ENCODE measurements around the gene OR6M1. TPM values are rescaled to one million over a fixed set of nuclear protein-coding genes. Genes with fewer than 3 reads are reported as not detected.

OR6M1 gene
- total RNA-seq, 2 donors from 2014 or later, result not detected

DNA sequence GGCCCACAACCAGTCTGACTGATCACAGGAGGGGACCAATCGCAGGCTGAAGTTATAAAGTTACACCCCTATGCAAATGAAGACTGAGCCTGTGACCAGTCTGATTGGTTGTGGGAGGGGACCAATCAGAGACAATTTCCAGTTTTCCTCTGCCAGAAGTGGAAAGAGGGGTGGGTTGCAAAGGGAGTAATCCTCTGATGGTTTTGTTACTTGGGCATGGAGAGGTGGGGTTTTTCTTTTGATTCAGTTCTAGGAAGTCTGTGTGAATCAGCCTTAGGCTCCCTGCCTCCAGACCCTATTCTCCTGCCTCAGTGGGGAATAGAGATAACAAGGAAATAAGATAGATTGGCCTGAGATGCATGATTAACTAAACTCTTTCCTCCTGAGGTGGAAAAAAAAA, 9.9 kb downstream of the OR6M1 start:
- TF ChIP-seq, protein P1, sequence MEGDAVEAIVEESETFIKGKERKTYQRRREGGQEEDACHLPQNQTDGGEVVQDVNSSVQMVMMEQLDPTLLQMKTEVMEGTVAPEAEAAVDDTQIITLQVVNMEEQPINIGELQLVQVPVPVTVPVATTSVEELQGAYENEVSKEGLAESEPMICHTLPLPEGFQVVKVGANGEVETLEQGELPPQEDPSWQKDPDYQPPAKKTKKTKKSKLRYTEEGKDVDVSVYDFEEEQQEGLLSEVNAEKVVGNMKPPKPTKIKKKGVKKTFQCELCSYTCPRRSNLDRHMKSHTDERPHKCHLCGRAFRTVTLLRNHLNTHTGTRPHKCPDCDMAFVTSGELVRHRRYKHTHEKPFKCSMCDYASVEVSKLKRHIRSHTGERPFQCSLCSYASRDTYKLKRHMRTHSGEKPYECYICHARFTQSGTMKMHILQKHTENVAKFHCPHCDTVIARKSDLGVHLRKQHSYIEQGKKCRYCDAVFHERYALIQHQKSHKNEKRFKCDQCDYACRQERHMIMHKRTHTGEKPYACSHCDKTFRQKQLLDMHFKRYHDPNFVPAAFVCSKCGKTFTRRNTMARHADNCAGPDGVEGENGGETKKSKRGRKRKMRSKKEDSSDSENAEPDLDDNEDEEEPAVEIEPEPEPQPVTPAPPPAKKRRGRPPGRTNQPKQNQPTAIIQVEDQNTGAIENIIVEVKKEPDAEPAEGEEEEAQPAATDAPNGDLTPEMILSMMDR (IDR thresholded peaks at IDR 0.05), result no peak
- no peak for TF ChIP-seq POLR2A (IDR thresholded peaks at IDR 0.05)
- WGBS, result 87% methylated on average over 1 of the region's 1 CpG
- intact Hi-C loops (cut with DNase I), result no loop called here
- no peaks in the 10 kb centered on the region for H3K27me3 ChIP-seq (replicated peaks; ENCODE audit: insufficient read depth)
- no peak overlapping the region for H3K27ac ChIP-seq
- H3K4me3 ChIP-seq, result no peak overlapping the region
- H3K36me3 ChIP-seq, result no peaks in the 10 kb centered on the region
- DNase-seq (ENCODE audit: low spot score), result no peak
- no peaks in the 10 kb centered on the region for H3K4me1 ChIP-seq (replicated peaks)
- H3K9me3 ChIP-seq, result no peaks in the 10 kb centered on the region

DNA sequence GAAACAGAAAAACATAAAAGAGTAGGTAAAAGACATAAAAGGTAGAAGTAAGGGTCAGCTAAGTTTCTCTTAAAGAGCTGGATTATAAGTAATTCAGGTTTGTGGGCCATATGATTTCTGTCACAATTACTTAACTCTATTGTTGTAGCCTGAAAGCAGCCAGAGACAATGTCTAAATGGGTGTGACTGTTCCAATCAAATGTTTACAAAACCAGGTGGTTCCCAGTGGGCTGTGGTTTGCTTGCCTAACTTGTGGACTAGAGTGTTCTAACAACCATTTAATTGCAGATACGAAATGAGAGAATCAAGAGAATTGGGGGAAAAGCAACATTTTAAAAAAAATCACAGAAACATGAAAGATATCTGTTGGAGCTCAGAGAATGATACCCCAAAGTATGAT, 22.6 kb downstream of the OR6M1 start:
- Histone ChIP-seq H3K36me3 (no peaks in the 10 kb centered on the region), H3K9me3 (no peaks in the 10 kb centered on the region), H3K4me3 (no peak overlapping the region), H3K27ac (no peak overlapping the region), H3K4me1 (replicated peaks) (no peaks in the 10 kb centered on the region), H3K27me3 (replicated peaks; ENCODE audit: insufficient read depth) (no peaks in the 10 kb centered on the region)
- WGBS, result 52% methylated on average over 1 of the region's 1 CpG
- no peak for DNase-seq (ENCODE audit: low spot score)
- no peak for TF ChIP-seq POLR2AphosphoS5 (IDR thresholded peaks at IDR 0.05)
- TF ChIP-seq POLR2A (IDR thresholded peaks at IDR 0.05), result no peak
- TF ChIP-seq, protein P1 (IDR thresholded peaks at IDR 0.05), result no peak
- intact Hi-C loops (cut with DNase I), result no loop called here

DNA sequence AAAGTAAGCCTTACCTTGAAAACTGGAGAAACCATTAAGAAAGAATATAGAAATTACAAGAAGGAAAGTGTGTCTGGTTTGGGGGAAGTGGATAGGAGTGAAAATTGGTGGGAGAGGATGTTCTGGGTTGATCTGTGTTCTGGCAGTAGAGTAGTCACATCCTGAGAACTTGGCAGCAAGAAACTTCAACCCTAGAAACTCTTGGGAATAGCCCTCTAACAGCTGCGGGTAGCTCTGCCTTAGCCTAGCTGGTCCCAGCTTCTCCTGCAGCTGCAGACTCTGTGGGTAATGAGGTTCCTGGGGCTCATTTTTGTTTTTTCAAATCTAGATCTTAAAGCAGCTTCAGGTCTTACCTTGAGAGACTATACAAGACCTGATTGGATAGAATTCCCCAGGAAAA, 27.6 kb downstream of the OR6M1 start:
- H3K4me3 ChIP-seq, result no peak overlapping the region
- H3K27me3 ChIP-seq (replicated peaks; ENCODE audit: insufficient read depth), result no peaks in the 10 kb centered on the region
- no peaks in the 10 kb centered on the region for H3K4me1 ChIP-seq (replicated peaks)
- intact Hi-C loops (cut with DNase I), result no loop called here
- TF ChIP-seq, protein P1 (IDR thresholded peaks at IDR 0.05), result no peak
- no peak for TF ChIP-seq POLR2A (IDR thresholded peaks at IDR 0.05)
- no peak for TF ChIP-seq POLR2AphosphoS5 (IDR thresholded peaks at IDR 0.05)
- no peak for DNase-seq (ENCODE audit: low spot score)
- no peaks in the 10 kb centered on the region for H3K9me3 ChIP-seq
- WGBS, result 79% methylated on average over 1 of the region's 1 CpG
- H3K36me3 ChIP-seq, result no peaks in the 10 kb centered on the region
- H3K27ac ChIP-seq, result no peak overlapping the region

DNA sequence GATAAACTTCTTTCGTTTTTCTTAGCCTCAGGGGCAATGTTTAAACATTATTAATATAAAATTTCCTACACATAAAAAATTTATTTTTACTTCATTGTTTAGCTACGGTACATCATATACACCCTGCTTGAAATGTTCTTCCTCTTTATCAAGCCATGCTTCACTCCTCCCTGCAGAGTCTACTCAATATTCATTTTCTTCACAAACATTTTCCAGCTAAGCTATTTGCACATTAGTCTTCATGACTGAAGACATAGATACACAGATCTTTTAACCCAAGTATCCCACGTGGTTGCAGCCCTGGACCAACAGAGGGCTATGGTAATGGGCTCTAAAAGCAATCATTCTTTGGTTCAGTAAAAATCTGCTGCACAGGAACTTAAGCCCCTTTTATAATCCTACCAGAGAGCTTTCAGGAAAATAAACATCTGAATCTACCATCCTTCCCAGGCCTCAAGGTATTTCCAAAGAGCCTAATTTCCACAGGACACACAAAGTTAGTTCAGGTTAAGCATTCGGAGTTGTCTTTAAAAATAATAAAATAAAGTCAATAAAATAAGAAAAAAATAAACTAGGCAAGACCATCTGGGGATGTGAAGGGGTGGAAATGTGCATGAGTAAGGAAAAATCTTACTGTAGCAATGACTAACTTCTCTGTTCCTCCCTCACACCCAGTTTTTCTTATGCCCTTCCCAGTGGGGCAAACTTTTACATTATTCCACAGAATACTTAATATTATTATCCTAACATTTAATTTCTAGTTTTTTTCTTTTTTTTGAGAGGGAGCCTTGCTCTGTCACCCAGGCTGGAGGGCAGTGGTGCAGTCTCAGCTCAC, 30.2 kb downstream of the OR6M1 start:
- H3K9me3 ChIP-seq, result no peaks in the 10 kb centered on the region
- H3K4me3 ChIP-seq, result no peak overlapping the region
- DNase-seq (ENCODE audit: low spot score), result no peak
- 46% methylated on average over 4 of the region's 4 CpGs for WGBS
- H3K36me3 ChIP-seq, result no peaks in the 10 kb centered on the region
- no peak for TF ChIP-seq POLR2A (IDR thresholded peaks at IDR 0.05)
- TF ChIP-seq, protein P1 (IDR thresholded peaks at IDR 0.05), result no peak
- no peak for TF ChIP-seq POLR2AphosphoS5 (IDR thresholded peaks at IDR 0.05)
- no peaks in the 10 kb centered on the region for H3K27me3 ChIP-seq (replicated peaks; ENCODE audit: insufficient read depth)
- no peaks in the 10 kb centered on the region for H3K4me1 ChIP-seq (replicated peaks)
- intact Hi-C loops (cut with DNase I), result no loop called here
- H3K27ac ChIP-seq, result no peak overlapping the region

DNA sequence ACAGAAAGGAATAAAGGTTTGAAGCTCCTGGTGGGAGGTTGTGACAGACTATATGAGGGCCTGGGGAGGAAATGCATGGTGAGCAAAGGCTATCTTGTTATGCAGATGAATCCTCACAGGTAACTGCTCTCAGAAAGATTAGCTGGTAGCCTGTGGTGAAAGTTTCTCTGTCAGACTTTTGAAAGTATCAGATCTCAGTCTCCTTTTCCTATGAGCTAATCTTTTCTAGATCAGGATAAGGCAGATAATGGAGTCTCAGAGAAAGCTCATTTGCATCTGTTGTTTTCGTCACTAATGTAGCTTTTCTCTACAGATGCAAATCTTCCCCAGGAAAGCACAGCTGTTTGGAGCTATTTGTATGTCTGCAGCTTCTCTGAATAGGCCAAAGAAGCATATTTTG, 30.9 kb downstream of the OR6M1 start:
- H3K36me3 ChIP-seq, result no peaks in the 10 kb centered on the region
- H3K4me1 ChIP-seq (replicated peaks), result no peaks in the 10 kb centered on the region
- 48% methylated on average over 1 of the region's 1 CpG for WGBS
- intact Hi-C loops (cut with DNase I), result no loop called here
- no peak for DNase-seq (ENCODE audit: low spot score)
- no peaks in the 10 kb centered on the region for H3K27me3 ChIP-seq (replicated peaks; ENCODE audit: insufficient read depth)
- no peak overlapping the region for H3K4me3 ChIP-seq
- TF ChIP-seq POLR2AphosphoS5 (IDR thresholded peaks at IDR 0.05), result no peak
- TF ChIP-seq POLR2A (IDR thresholded peaks at IDR 0.05), result no peak
- TF ChIP-seq, protein P1 (IDR thresholded peaks at IDR 0.05), result no peak
- no peaks in the 10 kb centered on the region for H3K9me3 ChIP-seq
- no peak overlapping the region for H3K27ac ChIP-seq

Measured in prostate gland (tissue), 2 donors.